SIG-M5 treated with dmso at 0.1 percent for 504 hours (cell line): ENCODE results near the gene PDCD4.

Experiments
- DNase-seq: peaks from one replicate; lab custom pipeline; 2025; ENCODE audit not compliant: unreplicated experiment; lab: John Stamatoyannopoulos, UW

The PDCD4 gene

DNA sequence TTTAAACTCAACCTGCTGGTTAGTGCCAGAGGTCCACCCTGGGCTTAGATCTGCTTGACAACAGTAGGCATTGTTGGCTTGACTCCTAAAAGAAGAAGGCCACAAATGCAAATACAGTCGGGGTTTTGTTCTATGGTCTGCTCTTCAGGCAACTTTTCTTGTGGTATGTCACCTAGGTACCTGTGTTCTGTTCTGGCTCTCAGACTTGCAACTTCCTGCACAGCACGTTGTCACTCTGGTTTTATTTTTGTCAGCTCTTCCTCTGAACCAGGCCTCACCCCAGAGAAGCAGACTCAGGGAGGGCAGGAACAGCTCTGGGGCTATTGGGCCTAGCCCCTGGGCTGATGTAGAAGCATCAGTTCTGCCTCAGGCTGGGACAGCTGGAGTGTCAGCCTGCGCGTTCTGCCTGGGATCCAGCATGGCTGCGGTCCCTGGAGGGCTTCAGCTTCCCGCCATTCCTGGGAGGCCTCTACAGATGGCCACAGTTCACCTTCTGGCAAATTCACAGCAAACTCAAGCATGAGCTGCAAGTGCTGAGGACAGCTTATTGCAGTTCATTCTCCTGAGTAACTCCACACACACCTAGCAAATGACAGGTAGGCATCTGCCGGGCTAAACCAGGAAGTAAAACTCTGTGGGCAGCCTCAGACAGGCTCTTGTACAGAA is 11.0 kb upstream of the PDCD4 start:
- no peak for DNase-seq

- DNase-seq, result no peak
Measured at GRCh38 chr10:110861476-110861875, 10.3 kb upstream of the PDCD4 start.

GRCh38 chr10:110861930-110862649 is 9.6 kb upstream of the PDCD4 start:
- DNase-seq, result peak; percentile 77

DNA sequence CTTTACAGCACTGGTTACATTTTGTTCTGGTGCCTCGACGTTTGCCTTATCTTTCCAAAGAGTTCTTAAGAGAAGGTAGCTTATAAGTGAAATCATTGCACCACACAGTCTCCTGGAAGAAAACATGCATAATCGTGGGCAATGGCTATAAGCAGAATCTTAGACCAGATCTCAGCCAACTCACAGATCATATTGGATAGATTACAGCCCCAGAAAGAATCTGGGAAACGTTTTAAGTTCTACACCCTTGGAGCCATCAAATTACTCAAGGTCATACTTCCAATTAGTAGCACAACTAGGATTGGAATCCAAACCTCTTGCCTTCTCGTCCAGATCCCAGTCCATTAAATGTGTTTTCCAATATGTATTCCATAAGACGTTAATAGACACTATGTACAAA is 8.8 kb upstream of the PDCD4 start:
- no peak for DNase-seq

DNA sequence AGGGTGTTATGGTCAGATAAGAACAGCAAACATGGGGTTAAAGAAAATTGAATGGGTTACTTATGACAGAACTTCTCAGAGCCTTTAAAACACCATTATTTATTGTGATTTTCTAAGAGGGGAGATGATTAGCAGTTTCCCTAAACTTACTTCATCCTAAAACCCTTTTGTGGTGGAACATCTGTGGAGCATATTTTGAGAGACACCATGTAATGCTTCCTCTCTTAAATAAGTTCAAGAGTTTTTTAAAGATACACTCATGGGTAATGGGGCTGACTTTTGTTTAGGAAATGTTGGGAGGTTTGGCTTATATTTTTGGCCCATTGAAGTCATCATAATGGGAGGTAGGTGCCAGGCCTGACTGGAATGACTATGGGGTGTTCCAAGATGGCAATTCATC is 8.4 kb upstream of the PDCD4 start:
- no peak for DNase-seq

- no peak for DNase-seq
Measured at GRCh38 chr10:110863956-110864355, 7.8 kb upstream of the PDCD4 start.

- DNase-seq, result peak; percentile 88
Measured at GRCh38 chr10:110864662-110865140, 7.0 kb upstream of the PDCD4 start.

DNA sequence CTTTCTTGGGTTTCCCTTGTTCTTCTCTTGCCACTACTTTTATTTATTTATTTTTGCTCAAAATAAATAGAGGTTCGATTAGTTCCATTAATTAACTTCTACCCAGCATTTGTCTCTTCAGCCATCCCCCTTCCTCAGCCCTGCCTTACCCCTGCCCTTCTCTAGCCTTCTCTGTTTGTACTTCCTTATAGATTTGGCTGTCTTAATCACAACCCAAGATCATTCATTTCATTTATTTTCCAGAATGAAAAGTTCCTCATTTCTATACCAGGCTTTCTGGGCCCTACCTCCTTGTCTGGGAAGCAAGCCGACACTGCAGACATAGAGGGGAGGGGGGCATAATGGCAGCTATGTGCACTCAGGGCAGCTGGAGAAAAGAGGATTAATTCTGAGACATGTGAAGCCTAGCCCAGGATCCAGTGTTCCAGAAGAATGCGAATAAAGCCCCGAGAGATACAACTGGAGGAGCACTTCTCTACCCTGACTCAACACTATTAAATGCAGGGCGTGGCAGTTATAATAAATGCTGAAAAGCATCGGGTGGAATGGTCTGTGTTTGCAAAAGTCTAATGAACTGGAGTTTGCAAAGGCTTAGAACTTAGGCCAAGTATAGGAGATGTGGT is 6.4 kb upstream of the PDCD4 start:
- DNase-seq, result peak; percentile 19

DNA sequence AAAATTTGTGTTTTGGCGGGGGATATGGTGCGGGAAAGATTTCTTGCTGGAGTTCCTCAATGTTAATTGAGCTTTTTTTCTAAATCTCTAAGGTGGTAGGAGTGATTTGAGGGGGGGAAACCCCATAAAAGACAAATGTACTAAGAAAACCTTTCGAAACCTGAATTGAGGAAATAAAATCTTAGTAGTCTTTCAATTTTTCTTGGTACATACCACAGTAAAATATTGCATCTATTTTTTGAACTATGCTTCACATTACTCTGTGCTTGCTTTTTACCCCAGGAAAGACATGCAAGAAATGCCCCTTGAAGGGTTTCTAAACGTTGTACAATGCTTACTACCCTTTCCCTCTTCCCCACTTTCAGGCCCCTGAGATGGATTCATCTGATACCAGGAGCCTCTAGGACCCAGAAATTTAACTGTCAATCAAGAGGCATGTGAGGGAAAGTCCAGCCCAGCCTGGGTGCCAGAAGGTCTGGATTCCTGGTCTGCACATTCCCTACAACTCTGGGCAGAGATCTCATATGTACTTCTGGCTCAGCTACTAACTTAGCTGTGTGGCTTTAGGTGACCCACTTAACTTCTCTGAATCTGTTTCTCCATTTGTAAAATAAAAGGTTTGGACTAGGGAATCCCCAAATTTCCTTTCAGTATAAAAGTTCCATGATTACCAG is 5.8 kb upstream of the PDCD4 start:
- DNase-seq, result no peak

- peak; percentile 90 for DNase-seq
Measured at GRCh38 chr10:110867011-110867806, 4.5 kb upstream of the PDCD4 start.

DNA sequence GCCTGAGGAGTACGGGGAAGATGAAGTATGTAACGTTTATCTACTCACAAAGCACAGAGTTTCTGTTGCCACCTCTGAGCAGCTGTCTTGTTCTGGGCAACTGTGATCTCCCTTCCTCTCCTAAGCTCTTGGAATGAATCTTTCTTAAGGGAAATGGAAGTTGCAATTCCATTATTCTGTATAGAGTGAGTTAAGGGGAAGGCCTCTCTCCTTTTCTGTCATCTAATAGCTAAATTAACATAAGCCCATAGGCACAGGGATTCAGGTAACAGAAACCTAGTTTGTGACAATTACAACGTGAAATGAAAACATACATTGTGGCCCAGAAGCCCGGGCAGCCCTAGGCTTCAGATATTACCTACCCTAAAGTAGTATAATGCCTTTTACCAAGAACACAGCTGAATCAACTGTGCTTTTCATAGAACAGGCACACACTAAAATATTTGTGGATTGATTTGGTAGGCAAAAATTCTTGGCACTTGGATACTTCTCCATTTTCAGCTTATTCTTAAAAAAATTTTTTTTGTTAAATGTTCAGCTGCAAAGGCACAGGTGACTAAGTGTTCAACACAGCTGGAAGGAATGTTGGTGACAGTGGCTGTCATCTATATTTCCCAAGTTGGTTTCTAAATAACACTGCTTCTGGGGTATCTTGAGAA is 3.8 kb upstream of the PDCD4 start:
- DNase-seq, result no peak

DNA sequence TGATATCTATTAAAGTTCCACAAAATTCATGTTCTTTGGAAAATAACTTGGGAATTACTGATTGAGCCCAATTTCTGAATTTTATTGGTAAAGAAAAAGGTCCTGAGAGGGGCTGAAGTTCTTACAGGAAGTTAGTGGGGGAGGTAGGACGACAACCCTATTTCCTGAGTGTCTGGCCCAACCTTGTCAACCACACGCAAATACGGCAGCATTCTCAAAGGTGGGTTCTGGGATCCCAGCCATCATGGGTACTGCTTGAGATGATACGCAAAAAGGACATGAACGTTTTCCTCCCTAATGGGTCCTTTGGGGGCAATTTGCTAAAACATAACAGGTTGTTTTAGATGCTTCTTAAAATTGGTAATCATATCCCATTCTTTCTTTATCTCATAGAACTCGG is 2.7 kb upstream of the PDCD4 start:
- DNase-seq, result no peak

DNA sequence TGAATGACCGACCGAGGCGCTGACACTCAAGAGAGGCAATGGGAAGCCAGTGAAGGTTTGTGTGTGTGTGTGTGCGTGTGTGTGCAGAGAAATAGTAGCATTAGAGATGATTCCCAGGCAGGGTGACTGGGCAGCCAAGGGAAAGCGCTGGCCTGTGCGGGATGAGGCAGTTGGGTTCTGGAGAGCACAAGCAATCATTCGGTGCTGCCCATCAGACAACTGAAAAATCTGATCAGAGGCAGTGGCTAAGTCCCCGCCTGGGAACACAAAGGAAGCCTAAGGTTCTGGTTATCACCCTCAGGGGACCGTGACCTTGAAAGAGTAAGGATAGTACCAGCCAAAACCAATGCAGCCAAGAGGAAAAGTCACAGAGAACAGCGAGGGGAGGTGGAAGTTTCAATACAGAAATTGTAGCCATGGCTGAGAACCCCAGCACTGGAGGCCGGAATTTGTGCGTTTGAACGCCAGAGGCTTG is 868 bp upstream of the PDCD4 start:
- DNase-seq, result no peak

DNA sequence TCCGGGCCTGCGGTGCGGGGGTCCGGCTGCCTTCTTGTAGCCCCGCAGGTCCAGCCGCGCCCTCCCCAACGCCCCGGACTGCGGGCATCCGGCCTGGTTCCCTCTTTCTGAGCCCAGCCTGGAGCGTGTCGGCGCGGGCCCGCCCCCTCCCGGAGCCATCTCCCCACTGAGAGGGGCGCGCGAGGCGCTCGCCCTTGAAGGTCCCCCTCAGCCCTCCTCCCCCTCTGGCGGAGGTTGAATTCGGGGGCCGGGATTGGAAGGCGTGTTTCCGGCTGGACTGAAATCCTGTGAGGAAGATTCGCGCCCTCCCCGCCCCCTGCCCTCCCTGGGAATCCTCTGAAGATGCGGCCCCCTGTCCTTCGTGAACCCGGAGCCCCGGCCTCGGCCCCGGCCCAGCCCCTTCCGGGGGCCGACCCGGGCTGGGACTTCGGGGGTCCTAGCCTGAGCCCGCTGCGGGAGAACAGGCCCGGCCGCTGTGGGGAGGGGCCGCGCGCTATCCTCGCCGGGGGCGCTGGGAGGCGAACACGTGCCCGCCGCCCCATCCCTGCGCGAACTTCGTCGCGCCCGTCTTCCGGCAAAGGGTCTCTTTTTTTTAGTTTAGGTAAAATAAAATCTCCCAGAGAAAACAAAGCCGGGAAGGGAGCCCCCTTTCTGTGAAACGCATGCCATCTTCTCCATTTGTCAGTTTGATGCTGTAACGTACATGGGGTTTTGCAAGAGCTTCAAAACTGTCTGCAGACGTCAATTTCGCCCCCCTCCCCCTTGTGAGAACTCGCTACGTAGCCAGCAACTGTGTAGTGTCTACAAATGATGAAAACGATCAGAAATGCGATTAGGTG is 636 bp downstream of the PDCD4 start:
- peak; percentile 88 for DNase-seq

- DNase-seq, result no peak
Measured at GRCh38 chr10:110872984-110873923, 1.5 kb downstream of the PDCD4 start.

DNA sequence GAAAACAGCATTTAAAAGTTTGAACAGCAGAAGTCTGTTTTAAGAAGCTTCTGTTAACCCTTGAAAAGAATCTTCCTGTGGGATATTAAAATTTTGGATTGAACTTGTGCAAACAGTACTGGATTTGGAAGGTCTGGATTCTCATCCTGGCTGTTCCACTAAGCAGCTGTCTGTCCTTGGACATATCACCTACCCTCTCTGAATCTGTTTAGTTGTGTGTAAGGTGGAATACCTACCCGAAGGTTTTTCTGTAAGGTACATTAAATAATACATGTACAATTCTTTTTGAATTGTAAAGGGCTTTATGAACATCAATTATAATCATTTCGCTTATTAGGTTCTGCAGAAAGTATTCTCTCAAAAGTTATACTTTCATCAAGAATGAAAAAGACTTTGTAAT is 2.2 kb downstream of the PDCD4 start:
- no peak for DNase-seq

- DNase-seq, result no peak
Measured at GRCh38 chr10:110876000-110876399, 4.3 kb downstream of the PDCD4 start.

GRCh38 chr10:110876788-110877187 is 5.1 kb downstream of the PDCD4 start:
- DNase-seq, result no peak
